Germinal center (tissue), 1 donor: Measurements from ENCODE around the gene TPSAB1.
"Not testable (repeated sequence)": the region's sequence is repeated elsewhere in the genome, so short reads cannot be mapped to it uniquely, and the experiment has no call there.

Experiments used
- DNase-seq: peaks from one replicate; pipeline ENCODE4 v3.0.0; 2012; ENCODE audit warnings: mixed read lengths, low spot score

The TPSAB1 gene

DNA sequence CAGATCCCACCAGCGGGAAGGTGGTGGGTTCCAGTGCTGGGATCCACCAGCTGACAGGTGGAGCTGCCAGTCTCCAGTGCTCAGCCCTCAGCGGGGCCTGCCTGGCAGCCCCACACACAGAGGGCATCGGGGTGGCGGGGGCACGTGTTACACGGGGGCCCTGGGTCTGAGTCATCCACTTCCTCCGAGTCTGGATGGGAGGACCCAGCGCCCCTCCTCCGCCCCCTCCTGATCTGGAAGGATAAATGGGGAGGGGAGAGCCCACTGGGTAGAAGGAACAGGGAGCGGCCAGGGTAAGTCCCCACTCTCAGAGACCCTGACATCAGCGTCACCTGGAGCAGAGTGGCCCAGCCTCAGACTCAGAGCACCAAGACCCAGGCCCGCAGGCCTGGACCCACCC is at the start of gene TPSAB1:
Gene TPSAB1, plus strand, starts transcription at position 270 of the 400 bp plus-strand sequence. CDS start 234 bp downstream, outside the sequence.
- DNase-seq: not testable (repeated sequence)

GRCh38 chr16:1190789-1191188 is 49.7 kb upstream of the TPSAB1 start:
- DNase-seq: not testable (repeated sequence)

GRCh38 chr16:1192384-1193073 is 48.0 kb upstream of the TPSAB1 start:
- no peak for DNase-seq

- no peak for DNase-seq
Observed at GRCh38 chr16:1193143-1193824, 47.2 kb upstream of the TPSAB1 start.

GRCh38 chr16:1193825-1194581 is 46.5 kb upstream of the TPSAB1 start:
- DNase-seq: no peak

GRCh38 chr16:1194665-1195392 is 45.7 kb upstream of the TPSAB1 start:
- DNase-seq: peak; percentile 35

DNA sequence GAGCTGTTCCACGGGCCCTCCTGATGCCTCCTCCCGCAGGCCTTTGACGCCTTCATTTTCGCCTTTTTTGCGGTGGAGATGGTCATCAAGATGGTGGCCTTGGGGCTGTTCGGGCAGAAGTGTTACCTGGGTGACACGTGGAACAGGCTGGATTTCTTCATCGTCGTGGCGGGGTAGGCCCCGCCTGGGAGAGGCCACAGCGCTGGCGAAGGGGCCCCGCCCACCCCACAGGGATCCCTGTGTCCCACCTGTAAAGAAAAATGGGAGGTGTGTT is 45.2 kb upstream of the TPSAB1 start:
- DNase-seq: no peak

DNA sequence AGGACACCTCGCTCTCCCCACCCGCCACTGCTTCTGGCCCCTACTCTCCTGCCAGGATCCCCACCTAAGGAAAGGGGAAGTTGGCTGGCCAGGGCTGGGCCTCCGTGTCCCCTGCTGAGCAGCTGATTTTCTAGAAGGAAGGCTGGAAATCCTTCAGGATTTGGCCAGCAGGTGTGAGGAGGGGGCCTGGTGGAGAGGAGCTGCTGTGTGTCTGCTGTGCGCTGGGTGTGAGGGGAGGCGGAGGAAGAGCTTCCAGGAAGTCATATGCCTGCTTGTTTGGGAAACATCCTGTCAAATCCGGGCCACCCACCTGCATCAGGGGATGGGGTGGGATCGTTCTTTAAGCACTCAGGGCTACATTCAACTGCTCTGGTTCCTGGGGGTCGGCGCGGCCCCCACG is 44.0 kb upstream of the TPSAB1 start:
- DNase-seq: no peak

- DNase-seq: no peak
Observed at GRCh38 chr16:1197237-1197866, 43.2 kb upstream of the TPSAB1 start.

GRCh38 chr16:1198194-1198593 is 42.3 kb upstream of the TPSAB1 start:
- no peak for DNase-seq

GRCh38 chr16:1198671-1199346 is 41.7 kb upstream of the TPSAB1 start:
- DNase-seq: not testable (repeated sequence)

- no peak for DNase-seq
Observed at GRCh38 chr16:1199347-1200013, 41.0 kb upstream of the TPSAB1 start.

- no peak for DNase-seq
Observed at GRCh38 chr16:1200014-1200627, 40.4 kb upstream of the TPSAB1 start.

- no peak for DNase-seq
Observed at GRCh38 chr16:1201444-1201843, 39.1 kb upstream of the TPSAB1 start.

GRCh38 chr16:1202274-1202673 is 38.2 kb upstream of the TPSAB1 start:
- DNase-seq: no peak

DNA sequence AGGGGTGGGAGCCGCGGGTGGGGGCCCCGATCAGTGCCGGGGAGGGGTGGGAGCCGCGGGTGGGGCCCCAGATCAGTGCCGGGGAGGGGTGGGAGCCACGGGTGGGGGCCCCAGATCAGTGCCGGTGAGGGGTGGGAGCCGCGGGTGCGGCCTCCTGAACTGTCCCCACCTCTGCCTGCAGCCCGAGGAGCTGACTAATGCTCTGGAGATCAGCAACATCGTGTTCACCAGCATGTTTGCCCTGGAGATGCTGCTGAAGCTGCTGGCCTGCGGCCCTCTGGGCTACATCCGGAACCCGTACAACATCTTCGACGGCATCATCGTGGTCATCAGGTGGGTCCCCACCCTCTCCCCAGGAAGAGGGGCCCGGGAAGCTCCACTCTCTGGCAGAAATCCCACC is 35.6 kb upstream of the TPSAB1 start:
- DNase-seq: no peak

GRCh38 chr16:1206326-1206725 is 34.2 kb upstream of the TPSAB1 start:
- DNase-seq: no peak

- no peak for DNase-seq
Observed at GRCh38 chr16:1206786-1207185, 33.7 kb upstream of the TPSAB1 start.

- no peak for DNase-seq
Observed at GRCh38 chr16:1208239-1208830, 32.2 kb upstream of the TPSAB1 start.

GRCh38 chr16:1209081-1209480 is 31.4 kb upstream of the TPSAB1 start:
- DNase-seq: no peak
